HG03575 (cell line): Measurements from ENCODE around the gene TIPRL.
"Not testable (repeated sequence)": the region's sequence is repeated elsewhere in the genome, so short reads cannot be mapped to it uniquely, and the experiment has no call there.

Experiments used
- ATAC-seq: cut with Tn5 transposase; IDR thresholded peaks from one replicate; pipeline ENCODE4 v1.9.1; 2021; ENCODE audit not compliant: unreplicated experiment, insufficient number of reproducible peaks, low FRiP score; ENCODE audit errors: extremely low read depth

The TIPRL gene

GRCh38 chr1:168202941-168203654, 24.3 kb downstream of the TIPRL start:
- no peak for ATAC-seq

DNA sequence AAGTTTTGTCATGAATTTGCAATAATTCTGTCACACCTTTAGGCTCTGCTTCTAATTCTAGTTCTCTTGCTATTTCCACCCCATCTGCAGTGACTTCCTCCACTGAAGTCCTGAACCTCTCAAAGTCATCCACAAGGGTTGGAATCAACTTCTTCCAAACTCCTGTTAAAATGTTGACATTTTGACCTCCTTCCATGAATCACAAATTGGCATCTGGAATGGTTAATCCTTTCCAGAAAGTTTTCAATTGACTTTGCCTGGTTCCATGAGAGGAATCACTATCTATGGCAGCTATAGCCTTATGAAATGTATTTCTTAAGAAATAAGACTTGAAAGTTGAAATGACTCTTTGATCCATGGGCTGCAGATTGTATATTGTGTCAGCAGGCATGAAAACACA, 27.3 kb downstream of the TIPRL start:
- no peak for ATAC-seq

DNA sequence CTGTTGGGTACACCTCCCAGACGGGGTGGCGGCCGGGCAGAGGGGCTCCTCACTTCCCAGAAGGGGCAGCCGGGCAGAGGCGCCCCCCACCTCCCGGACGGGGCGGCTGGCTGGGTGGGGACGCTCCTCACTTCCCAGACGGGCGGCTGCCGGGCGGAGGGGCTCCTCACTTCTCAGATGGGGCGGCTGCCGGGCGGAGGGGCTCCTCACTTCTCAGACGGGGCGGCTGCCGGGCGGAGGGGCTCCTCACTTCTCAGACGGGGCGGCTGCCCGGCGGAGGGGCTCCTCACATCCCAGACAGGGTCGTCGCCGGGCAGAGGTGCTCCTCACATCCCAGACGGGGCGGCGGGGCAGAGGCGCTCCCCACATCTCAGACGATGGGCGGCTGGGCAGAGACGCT, 28.9 kb downstream of the TIPRL start:
- ATAC-seq = not testable (repeated sequence)

DNA sequence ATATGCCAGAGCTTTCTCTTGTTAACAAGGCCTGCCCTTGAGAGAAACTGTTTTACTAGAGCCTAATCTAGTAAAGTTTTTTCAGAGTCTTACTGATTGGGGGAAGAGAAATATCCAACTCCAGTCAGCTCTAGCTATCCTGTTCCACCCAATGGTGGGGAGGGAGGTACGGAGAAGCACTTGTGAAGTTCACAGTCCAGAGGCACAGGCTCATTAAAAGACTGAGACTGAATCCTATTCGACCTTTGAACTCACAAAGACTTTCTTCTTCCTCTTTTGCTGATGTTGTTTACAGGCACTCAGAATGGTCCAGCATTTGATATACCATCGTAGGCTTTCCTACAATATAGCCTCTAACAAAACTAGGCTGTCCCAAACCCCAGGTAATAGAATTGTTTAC, 31.6 kb downstream of the TIPRL start:
- no peak for ATAC-seq

- ATAC-seq = no peak
Measured at GRCh38 chr1:168213349-168213748, 34.6 kb downstream of the TIPRL start.

DNA sequence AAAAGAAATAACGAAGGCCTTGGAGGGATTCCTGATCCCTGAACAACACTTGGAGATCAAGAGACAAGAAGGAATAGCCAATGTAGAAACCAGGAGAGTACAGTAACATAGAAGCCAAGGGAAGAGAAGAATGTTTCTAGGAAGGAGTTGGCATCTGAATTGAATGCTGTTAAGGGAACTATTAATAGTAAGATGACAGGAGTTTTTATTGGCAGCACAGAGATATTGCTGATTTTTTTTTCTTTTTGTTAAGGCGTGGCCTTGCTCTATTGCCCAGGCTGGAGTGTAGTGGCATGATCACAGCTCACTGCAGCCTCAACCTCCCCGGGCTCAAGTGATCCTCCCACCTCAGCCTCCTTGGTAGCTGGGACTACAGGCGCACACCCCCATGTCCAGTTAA, 37.4 kb downstream of the TIPRL start:
- no peak for ATAC-seq

GRCh38 chr1:168217664-168218063, 38.9 kb downstream of the TIPRL start:
- ATAC-seq = no peak

GRCh38 chr1:168218658-168219057, 39.9 kb downstream of the TIPRL start:
- ATAC-seq = no peak

- ATAC-seq = no peak
Measured at GRCh38 chr1:168220470-168220871, 41.7 kb downstream of the TIPRL start.

- ATAC-seq = no peak
Measured at GRCh38 chr1:168221275-168221674, 42.5 kb downstream of the TIPRL start.

GRCh38 chr1:168223261-168223660, 44.5 kb downstream of the TIPRL start:
- ATAC-seq = no peak

GRCh38 chr1:168223681-168224540, 45.1 kb downstream of the TIPRL start:
- ATAC-seq = no peak

DNA sequence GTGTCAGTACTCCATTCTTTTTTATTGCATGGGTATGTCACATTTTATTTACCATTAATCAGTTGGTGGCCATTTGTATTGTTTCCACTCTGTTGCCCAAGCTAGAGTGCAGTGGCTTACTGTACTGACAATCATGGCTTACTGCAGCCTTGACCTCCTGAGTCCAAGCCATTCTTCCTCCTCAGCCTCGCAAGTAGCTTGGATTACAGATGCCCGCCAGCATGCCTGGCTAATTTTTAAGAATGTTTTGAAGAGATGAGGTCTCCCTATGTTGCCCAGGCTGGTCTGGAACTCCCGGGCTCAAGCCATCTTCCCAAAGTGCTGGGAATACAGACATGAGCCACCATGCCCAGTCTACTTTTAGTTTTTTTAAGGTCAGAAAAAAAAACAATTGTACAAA, 46.2 kb downstream of the TIPRL start:
- no peak for ATAC-seq

DNA sequence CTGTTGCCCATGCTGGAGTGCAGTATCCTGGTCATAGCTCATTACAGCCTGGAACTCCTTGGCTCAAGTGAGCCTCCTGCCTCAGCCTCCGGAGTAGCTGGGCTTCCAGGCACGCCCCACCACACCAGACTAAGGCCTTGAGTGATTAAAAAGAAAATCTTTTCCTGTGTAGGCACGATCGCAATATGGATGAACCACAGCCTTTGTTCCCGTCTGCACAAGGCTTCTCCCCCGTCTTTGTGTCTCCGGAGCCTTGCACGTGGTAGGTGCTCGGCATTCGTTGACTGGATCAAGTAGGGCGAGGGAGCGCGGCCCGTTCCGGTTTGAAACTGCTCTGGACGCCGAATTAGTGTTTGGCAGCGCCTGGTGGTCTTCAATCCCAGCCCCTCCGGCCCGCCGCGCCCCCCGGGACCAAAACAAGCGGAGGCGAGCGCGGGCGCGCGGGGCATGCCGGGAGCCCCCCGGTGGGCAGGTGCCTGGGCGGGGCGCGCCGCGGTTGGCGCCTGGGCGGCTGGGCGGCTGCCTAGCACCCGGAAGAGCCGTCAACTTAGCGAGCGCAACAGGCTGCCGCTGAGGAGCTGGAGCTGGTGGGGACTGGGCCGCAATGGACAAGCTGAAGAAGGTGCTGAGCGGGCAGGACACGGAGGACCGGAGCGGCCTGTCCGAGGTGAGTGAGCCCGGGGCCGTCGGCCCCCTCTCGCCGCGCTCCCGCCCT, 46.9 kb downstream of the TIPRL start, which contains the start of gene SFT2D2:
Gene SFT2D2 (plus strand): TSS at position 529 of the 715 bp plus-strand sequence. CDS start 76 bp downstream, at position 605.
- no peak for ATAC-seq

- ATAC-seq = no peak
Measured at GRCh38 chr1:168227620-168228019, 48.9 kb downstream of the TIPRL start.

- ATAC-seq = no peak
Measured at GRCh38 chr1:168229893-168230292, 51.1 kb downstream of the TIPRL start.

GRCh38 chr1:168230709-168231108, 51.9 kb downstream of the TIPRL start:
- no peak for ATAC-seq

GRCh38 chr1:168234846-168235547, 56.2 kb downstream of the TIPRL start:
- no peak for ATAC-seq

DNA sequence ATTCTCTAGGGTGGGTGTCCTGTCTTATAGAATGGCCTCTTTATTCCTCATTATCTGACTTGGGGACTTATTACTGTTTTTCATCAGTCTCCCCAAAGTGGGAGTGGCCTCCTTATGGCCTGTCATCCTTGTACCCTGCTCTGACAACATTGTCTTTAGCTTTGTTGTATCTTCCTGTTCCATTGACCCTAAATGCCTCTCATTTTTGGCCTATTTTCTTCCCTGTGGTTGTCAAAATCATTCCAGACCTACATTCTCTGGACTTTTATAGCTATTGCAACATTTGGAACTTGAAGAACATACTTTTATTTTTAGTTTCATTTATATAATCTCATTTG, 56.8 kb downstream of the TIPRL start:
- no peak for ATAC-seq
